ENCODE data around the gene ENDOD1.
"Not testable (repeated sequence)": the region's sequence is repeated elsewhere in the genome, so short reads cannot be mapped to it uniquely, and the experiment has no call there.

ENDOD1 gene

DNA sequence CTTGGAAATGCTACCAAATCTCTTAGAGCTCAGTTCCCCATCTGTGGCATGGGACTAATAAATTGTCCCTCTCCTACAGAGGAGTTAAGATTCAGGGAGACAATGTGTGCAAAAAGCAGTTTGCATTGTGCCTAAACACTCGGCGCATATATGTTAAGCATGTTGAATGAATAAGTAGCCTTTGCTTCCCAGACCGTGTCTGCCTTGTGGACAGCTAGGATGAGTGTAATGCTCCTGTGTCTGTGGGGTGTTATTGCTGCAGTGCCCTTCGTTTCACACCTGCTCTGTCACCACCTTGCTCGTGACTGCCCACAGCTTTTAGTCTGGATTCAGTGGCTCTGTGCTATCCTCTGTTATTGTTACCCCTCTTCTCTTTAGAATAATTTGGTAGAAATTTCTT is 14.1 kb downstream of the ENDOD1 start:
- DNase-seq (ENCODE audit: low read depth), result no peak

DNA sequence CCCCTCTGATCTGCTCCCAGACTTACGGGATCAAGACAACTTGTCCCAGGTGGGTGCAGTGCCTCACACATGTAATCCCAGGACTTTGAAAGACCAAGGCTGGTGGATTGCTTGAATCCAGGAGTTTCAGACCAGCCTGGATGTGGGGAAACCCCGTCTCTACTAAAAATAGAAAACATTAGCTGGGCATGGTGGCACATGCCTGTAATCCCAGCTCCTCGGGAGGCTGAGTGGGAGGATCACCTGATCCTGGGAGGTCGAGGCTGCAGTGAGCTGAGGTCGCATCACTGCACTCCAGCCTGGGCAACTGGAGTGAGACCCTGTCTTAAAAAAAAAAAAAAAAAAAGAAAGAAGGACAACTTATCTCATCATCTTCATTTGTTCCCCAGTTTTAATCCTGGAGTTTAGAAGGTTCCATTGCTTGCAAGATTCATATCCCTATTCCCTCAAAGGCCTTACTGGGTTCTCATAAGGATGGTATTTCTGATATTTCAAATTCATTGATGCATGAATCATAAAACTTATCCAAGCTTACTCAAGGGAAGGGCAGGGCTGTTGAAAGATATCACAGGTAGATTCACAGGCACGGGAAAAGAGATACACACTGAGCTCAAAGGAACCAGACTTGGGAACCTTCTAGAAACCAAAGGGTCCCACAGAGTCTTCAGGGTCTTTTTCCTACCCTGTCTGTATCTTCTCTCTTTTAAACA is 14.6 kb downstream of the ENDOD1 start:
- no peak for DNase-seq (ENCODE audit: low read depth)

DNA sequence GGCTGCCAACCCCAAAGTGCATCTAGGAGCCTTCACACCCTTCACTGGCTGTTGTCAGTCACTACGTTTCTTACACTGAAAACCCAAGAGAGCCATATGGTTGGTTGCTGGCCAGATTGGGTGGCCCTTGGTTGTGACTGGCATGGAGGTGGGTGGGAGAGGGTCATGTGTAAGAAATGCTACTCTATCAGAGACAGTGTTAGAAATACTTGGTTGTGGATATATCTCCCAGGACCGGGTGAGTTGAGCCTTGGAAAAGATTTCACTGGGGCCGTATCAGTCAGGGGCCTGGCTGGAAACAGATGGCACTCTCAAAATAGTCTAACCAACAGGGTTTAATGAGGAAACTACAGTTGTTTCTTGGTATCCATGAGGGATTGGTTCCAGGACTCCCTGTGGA is 15.2 kb downstream of the ENDOD1 start:
- DNase-seq (ENCODE audit: low read depth), result no peak

DNA sequence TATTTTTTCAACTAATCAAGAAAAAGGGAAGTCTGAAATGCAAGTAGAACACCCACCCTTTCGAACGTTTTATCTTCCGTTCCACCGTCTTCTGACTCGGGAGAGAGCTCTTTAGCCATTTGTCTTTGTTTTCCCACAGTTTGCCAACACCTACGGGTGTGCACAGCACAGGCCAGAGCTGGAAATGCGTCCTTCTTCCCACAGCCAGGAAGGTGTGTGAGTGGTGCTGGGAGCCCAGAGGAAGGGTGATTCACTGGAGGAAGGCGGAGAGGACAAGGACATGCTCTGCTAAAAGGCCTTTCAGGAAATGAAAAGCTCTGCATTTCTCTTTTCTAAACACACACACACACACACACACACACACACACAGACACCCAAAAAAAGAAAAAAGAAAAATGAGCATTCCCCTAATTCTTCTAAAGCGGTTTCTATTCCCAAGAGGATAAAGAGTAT is 18.5 kb downstream of the ENDOD1 start:
- peak; percentile 72 for DNase-seq (ENCODE audit: low read depth)

DNA sequence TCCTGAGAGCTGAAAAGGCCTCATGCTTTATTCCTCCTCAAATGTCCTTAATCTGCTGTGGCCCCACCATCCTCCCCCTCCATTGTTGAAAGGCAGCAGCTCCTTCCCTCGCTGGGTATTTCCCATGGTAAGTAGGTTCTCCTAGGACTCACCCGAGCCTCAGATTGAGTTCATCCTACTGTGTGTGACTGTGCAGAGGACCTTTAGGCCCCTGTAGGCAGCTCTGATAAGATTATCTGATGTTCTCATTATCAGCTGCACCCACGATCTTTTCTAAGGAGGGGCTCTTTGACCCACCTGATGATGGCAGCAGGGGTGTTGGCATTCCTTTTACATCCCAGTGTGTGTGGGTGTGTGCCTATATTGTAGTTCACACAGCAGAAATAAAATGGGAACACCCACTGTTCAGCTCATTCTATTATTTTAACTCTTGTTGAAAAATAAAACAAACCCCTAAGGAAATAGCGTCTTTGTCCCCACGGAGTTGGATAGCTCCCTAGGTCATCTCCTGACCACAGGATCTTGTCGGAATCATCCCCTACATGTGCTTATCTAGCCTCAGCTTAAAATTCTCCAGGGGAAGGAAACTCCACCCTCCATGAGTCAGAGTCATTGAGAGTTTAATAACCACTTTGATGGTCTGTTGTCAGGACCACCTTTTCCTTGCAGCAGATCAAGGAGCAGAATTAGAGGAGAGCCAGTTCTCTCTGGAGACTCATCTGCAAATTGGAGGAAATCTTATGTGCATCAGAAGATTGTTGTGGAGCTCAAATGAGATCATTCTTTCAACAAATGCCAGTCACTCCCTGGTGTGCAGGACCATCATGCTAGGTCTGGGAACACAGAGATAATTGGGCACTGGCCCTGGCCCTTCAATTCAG is 19.3 kb downstream of the ENDOD1 start:
- DNase-seq (ENCODE audit: low read depth), result peak; percentile 72

DNA sequence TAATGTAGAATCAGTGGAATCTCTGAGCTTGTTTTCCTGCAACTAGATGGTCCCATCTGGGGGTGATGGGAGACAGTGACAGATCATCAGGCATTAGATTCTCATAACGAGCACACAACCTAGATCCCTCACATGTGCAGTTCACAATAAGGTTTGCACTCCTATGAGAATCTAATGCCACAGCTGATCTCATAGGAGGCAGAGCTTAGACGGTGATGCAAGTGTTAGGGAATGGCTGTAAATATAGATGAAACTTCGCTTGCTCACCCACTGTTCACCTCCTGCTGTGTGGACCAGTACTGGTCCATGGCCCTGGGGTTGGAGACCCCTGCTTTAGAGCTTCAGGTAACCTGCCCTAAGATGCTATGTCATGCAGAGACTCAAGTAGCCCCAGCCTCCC is 21.8 kb downstream of the ENDOD1 start:
- DNase-seq (ENCODE audit: low read depth), result not testable (repeated sequence)

DNA sequence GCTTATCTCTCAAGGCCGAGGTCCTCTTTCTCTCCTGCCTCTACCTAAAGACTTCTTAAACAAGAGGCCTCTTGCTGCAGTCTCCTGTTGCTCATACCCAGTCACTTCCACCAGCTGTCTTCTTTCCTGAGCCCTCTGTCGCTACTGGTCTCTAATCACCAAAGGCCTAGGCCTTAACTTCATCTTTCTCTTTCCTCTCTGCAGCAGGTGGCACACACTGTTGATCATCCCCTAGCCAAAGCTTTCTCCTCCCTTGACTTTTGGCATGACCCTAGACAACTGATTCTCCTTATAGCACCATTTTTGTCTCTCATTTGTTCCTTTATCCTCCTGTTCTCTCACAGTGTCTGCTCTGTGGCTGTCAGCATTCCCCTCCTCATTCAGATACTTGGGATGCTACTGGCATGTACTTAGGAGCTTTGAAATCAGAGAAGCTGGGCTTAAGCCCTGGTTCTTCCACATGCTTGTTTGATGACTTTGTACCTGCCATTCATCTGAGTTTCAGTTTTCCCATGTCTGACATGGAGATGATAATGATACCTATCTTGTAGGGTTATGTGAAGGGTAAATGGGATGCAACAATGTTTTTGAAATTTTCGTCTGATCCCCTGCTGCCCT is 22.4 kb downstream of the ENDOD1 start:
- no peak for DNase-seq (ENCODE audit: low read depth)

DNA sequence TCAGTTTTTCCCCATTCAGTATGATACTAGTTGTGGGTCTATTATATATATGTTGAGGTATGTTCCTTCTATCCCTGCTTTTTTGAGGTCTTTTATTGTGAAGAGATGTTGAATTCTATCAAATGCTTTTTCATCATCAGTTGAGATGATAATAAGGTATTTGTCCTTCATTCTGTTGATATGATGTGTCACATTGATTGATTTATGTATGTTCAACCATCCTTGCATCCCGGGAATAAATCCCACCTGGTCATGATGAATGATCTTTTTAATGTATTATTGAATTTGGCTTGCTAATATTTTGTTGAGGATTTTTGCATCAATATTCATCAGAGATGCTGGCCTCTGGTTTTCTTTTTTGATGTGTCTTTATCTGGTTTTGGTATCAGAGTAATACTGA is 26.0 kb downstream of the ENDOD1 start:
- no peak for DNase-seq (ENCODE audit: low read depth)

DNA sequence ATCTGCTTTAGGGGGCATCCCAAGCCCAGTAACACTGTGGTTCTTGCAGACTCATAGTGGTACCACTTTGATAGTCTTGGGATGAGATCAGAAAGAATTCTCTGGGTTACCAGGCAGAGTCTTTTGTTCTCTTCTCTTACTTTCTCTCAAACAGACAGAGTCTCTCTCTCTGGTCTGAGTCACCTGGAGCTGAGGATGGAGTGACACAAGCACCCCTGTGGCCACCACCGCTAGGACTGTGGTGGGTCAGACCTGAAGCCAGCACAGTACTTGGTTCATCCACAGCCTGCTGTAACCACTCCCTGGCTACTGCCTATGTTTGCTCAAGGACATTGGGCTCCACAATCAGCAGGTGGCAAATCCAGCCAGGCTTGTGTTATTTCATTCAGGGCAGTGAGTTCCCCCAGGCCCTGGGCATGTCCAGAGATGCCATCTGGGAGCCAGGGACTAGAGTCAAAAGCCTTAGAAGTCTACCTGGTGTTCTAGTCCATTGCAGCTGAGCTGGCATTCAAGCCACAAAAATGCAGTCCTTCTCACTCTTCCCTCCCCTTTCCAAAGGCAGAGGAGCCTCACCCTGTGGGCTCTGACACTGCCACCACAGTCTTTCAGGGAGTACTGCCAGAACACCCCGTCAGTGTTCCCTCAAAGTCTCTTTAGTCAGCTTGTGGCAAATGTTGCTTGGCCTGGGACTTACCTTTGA is 29.9 kb downstream of the ENDOD1 start:
- DNase-seq (ENCODE audit: low read depth), result no peak

DNA sequence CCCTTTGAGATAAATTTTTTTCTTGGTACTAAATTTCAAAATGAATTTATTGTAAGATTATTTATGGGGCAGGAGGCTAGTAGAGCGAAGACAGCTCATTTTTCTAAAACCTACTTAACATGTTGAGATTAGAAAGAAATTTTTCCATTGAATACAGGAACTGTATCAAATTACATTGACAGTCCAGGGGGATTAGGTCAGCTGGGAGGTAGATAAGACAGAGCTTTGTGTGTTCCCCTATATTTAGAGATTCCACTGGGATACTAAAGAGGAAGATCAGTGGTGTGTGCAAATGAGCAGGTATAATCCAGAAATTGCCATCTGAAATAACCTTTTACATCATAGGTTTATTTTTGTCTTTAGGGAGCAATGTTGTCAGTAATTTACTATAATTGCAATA is 32.1 kb downstream of the ENDOD1 start:
- DNase-seq (ENCODE audit: low read depth), result no peak

DNA sequence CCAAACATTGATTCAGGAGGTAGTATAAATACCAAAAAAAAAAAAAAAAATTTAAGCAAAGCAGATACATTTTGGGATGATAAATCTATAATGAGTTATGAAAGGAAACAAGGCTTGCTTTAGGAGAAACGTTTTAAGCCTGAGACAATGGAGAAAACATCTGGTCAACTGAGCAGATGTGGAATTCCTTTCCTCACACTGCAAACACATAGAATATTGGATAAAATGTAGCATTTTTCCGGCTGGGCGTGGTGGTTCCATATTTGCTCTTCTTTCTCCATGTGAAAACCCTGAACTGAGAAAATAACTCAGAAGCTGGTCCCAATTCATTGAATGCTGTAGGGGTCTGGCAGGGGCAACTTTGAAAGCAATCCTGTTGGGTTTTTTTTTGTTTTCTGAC is 33.9 kb downstream of the ENDOD1 start:
- no peak for DNase-seq (ENCODE audit: low read depth)

DNA sequence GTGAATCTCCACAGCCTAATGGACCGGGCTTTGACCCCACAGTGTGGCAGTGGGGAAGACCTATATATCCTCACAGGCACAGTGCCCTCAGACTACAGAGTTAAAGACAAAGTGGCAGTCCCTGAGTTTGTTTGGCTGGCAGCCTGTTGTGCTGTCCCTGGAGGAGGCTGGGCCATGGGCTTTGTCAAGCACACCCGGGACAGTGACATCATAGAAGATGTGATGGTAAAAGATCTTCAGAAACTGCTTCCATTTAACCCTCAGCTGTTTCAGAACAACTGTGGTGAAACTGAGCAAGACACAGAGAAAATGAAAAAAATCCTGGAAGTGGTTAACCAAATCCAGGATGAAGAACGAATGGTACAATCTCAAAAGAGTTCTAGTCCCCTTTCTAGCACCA is 39.0 kb downstream of the ENDOD1 start:
- no peak for DNase-seq (ENCODE audit: low read depth)

DNA sequence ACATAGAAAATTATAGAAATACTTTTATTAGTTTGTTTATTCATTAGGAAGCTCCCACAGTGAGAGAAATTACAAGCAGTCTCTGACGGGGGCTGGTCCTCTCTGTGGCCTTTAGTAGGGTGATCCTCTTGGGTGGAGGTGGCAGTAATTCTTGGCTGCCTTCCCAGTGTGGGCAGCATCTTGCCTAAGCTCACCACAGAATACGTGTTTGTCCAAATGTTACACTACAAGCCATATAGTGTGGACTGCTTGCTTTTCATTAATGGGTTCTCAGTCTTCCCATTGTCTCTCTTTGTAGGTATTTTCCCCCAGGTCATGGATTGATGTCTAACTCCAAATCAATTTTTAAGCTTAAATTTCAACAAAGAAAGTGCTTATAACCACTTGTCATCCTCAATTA is 43.3 kb downstream of the ENDOD1 start:
- DNase-seq (ENCODE audit: low read depth), result peak; percentile 45

DNA sequence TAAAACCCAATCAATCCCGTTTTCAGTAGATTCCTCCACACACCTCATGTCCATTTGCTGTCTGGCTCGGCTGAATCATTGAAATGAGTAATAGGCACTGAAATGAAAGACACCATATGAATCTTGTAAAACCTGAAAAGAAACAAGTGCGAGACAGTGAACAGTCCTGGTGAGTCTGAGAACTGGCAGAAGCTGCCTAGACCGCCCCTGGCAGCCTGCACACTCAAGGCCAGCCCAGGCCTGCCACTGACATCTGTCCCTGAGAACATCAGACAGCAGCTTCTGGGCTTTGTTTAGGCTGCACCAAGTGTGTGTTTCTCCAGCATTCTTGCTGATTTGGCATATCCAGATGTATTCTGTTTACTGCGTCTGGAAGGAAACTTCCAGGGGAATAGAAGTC is 44.8 kb downstream of the ENDOD1 start:
- DNase-seq (ENCODE audit: low read depth), result peak; percentile 82

DNA sequence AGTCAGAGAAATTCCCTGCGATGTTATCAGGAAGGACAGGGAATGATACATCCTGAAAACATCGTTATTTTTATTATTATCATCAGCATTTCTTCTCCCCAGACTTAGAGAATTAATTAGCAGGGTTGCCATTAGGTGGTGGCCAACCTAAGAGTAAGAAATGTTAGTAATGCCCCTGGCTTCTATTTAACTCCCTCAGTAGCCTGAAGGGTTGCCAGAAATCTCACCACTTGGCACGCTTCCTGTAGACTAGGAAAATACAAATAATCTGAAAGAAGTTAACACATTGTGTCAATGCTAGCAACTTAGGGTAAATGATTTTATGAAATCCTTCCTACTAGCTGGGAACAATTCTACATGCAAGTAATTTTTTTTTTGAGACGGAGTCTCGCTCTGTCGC is 45.5 kb downstream of the ENDOD1 start:
- DNase-seq (ENCODE audit: low read depth), result peak; percentile 22

DNA sequence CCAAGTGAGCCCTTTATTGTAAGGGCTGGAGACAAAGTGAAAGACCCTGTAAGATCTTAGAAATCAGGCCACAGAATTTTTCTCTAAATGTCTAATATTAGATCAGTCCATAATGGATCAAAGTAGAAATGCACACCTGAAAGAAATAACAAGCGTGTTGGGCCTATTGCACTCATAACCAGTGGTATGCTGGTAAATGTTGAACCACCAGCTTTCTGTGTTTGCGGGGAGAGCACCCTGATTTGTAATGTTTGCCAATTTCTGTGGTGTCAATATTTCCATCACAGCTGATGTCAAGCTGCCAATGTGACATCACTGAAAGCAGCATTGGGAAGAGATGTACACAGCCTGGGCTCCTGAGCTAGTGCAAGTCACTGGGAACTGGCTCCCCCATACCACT is 46.2 kb downstream of the ENDOD1 start:
- no peak for DNase-seq (ENCODE audit: low read depth)

DNA sequence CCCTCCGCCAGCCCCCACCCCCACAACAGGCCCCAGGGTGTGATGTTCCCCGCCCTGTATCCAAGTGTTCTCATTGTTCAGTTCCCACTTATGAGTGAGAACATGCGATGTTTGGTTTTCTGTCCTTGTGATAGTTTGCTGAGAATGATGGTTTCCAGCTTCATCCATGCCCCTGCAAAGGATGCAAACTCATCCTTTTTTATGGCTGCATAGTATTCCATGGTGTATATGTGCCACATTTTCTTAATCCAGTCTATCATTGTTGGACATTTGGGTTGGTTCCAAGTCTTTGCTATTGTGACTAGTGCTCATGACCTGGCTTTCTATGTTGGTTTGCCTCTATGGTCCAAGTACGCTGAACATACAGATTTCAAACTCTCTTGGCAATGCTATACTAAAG is 47.1 kb downstream of the ENDOD1 start:
- not testable (repeated sequence) for DNase-seq (ENCODE audit: low read depth)

DNA sequence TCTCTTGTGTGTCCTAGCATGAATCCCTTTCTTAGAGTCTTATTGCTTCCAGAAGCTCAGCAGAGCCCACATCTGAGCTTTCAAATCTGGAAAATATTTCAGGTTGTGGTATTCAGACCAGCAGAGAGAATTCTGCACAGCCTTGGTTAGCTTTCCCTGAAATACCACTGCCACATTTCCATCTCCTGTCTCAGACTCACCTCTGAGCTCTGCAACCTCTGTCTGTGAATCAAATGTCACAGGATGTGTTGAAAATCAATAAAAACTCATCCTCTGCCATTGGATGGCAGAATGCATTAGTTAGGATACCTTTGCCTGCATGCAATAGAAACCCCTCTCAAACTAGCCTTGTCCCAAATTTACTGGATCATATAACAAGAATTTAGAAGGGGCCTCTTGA is 47.7 kb downstream of the ENDOD1 start:
- DNase-seq (ENCODE audit: low read depth), result no peak

DNA sequence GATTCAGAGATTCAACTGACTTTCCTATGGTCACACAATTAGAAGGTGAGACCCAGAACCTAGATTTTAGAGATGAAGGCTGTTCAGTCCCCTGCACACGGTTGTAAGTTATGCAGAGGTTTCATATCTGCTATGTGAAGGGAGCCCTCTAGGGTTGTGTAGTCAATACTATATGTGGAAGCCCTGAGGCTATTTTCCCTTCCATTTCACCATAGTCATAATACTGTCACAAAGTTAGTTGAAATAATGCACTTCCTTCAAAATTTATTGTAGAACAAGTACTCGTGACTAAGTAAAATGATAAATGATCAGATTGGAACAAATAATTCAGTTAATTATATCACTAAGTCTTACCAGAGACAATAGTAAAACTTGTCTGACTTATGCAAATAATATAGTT is 48.8 kb downstream of the ENDOD1 start:
- DNase-seq (ENCODE audit: low read depth), result peak; percentile 31

DNA sequence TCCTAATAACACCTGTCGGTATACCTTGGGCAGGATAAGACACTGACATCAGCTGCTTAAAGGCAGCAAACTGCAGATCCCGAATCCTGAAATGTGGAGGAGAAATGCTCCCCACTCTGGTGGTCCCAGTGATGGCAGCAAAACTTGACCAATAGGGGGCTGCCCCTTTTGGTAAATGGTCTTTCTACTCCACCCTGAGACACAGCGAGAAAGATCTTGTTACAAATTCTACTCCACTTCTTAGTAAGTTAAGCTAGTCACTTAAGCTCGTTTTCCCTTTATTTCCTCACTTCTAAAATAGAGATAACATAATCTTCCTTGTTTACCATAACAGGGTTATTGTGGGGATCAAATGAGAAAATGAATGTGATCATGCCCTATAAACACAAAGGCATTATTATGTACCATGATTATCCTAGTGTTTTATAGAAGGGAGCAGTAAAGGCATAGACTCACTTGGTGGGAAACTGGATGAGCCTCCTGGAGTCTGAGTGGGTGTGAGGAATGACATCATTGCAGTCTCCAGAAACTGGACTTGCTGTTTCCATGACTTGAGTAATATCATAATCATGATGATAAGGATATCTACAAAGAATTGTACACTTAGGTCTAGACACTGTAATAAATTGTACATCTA is 50.9 kb downstream of the ENDOD1 start:
- peak; percentile 93 for DNase-seq (ENCODE audit: low read depth)

DNA sequence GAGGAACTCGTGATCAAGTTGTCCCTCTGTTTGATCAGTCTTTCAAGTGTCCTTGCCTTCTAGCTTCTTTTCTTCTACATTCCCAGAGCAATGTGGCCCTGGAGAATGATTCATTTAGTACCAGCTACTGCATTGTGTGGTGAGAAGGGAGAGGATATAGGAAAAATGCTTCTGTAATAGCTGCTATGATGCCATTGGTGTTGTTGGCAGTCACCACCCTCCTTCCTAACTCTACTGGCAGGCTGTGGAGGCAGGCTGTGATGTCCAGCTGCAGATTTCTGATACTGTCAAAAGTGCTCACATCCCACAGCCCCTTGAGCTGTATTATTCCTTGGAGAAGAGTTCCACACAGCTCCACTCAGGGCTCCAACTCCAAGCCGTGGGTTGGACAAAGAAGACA is 52.8 kb downstream of the ENDOD1 start:
- no peak for DNase-seq (ENCODE audit: low read depth)

DNA sequence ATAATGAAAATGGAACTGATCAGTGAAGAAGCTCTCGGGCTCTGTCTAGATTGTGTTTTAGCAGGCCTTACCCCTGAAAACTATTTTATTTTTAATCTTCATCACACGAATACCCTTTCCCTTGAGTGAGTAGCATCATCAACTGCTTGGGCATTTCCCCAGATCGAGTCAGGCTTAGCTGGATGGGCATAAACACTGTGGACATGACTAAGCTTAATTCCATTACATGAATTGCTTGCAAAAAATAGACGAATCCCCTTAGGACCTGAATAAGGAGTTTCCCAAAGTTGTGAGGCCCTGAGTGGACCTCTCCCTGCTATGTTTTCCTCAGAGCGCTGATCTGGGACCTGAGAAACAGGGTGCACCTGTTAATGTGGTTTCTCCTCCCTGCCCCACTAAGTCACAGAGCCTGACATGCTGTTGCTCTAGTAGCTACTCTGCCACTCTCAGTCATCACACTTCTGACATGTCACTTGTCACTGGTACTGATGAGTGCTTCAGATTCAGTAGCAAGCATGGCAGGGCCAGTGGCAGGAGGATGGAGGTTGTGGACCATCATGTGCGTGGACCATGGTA is 53.5 kb downstream of the ENDOD1 start:
- no peak for DNase-seq (ENCODE audit: low read depth)
